H1 (cell line): ENCODE data around the gene CDH19. TPM values are rescaled to one million over a fixed set of nuclear protein-coding genes. Genes with fewer than 3 reads are reported as not detected.

ENCODE experiments used
- CTCF ChIA-PET: fragments of 300-600 bp; sonication (Branson Sonifier 250); formaldehyde crosslinking; loops from one replicate; lab custom pipeline; 2021; ENCODE audit not compliant: partially characterized antibody; lab: Charles Lee
- POLR2A ChIA-PET: fragments of 300-600 bp; sonication (Branson Sonifier 250); formaldehyde crosslinking; loops from one replicate; lab custom pipeline; 2021; ENCODE audit warnings: inconsistent platforms; ENCODE audit not compliant: partially characterized antibody; lab: Charles Lee
- DNase-seq, 2 experiments: peaks; one replicate each; pipeline versions ENCODE4 v3.0.0 to v3.0.0-alpha.2; 2010 to 2022; ENCODE audit warnings: low spot score in 2 of 2, low read depth in 1 of 2, mixed read lengths in 1 of 2
- FAIRE-seq: peaks from 2 replicates; lab custom pipeline; 2011; peaks lifted over from hg19 to GRCh38; lab: Jason Lieb, UNC
- H2AFZ ChIP-seq: 2 replicates; pipeline ENCODE4 v1.8.1; 2012; ENCODE audit warnings: low read length, inconsistent platforms
- H2AK5ac ChIP-seq: 2 replicates; pipeline ENCODE4 v1.6.1; 2013; ENCODE audit warnings: low read depth, low read length
- H2BK120ac ChIP-seq: replicated peaks from 2 replicates; pipeline ENCODE3; 2013; ENCODE audit warnings: low read depth, low read length, inconsistent platforms
- H2BK12ac ChIP-seq: 2 replicates; pipeline ENCODE4 v1.6.1; 2013; ENCODE audit warnings: low read depth, low read length
- H2BK15ac ChIP-seq: 2 replicates; pipeline ENCODE4 v1.6.1; 2013; ENCODE audit warnings: low read length
- H2BK20ac ChIP-seq: 2 replicates; pipeline ENCODE4 v1.6.1; 2013; ENCODE audit warnings: low read length
- H2BK5ac ChIP-seq: 2 replicates; pipeline ENCODE4 v1.6.1; 2013; ENCODE audit warnings: low read depth, low read length
- H3K14ac ChIP-seq: 2 replicates; pipeline ENCODE4 v1.6.1; 2013; ENCODE audit warnings: inconsistent platforms; ENCODE audit not compliant: insufficient read length
- H3K18ac ChIP-seq: 2 replicates; pipeline ENCODE4 v1.6.1; 2013; ENCODE audit warnings: low read length; ENCODE audit errors: extremely low read depth
- H3K23ac ChIP-seq: 2 replicates; pipeline ENCODE4 v1.6.1; 2013; ENCODE audit warnings: inconsistent platforms; ENCODE audit not compliant: insufficient read length
- H3K23me2 ChIP-seq: 2 replicates; pipeline ENCODE4 v1.6.1; 2013; ENCODE audit warnings: low read depth, low read length
- H3K27ac ChIP-seq: 2 replicates; pipeline ENCODE4 v1.6.1; 2011; ENCODE audit warnings: low read depth, low read length, inconsistent platforms
- H3K27me3 ChIP-seq, 4 experiments: replicated peaks in 1 of 4; 1 replicate in 1 of 4; 2 replicates in 3 of 4; pipeline versions ENCODE4 v1.6.1 to v1.8.1; 2011 to 2013; ENCODE audit warnings: low read length in 3 of 4, mild to moderate bottlenecking in 3 of 4, inconsistent platforms in 2 of 4, mixed read lengths in 2 of 4, moderate library complexity in 1 of 4; ENCODE audit not compliant: control insufficient read depth in 3 of 4, insufficient read depth in 3 of 4; ENCODE audit errors: extremely low read depth in 1 of 4
- H3K36me3 ChIP-seq, 4 experiments: 2 replicates each; pipeline versions ENCODE4 v1.6.1 to v1.8.1; 2011 to 2013; ENCODE audit warnings: mild to moderate bottlenecking in 4 of 4, low read length in 3 of 4, moderate library complexity in 2 of 4, control low read depth in 1 of 4, inconsistent platforms in 1 of 4; ENCODE audit not compliant: insufficient read depth in 4 of 4, control insufficient read depth in 2 of 4
- H3K4ac ChIP-seq: replicated peaks from 2 replicates; pipeline ENCODE3; 2013; ENCODE audit warnings: low read length, low read depth, mixed read lengths, inconsistent platforms; ENCODE audit not compliant: insufficient read length
- H3K4me1 ChIP-seq, 4 experiments: replicated peaks in 1 of 4; 1 replicate in 1 of 4; 2 replicates in 3 of 4; pipeline versions ENCODE4 v1.6.1 to v1.8.1; 2011 to 2013; ENCODE audit warnings: low read length in 3 of 4, inconsistent platforms in 2 of 4, mixed read lengths in 1 of 4; ENCODE audit not compliant: insufficient read depth in 4 of 4, control insufficient read depth in 3 of 4
- H3K4me2 ChIP-seq, 2 experiments: 2 replicates each; pipeline versions ENCODE4 v1.6.1 to v1.8.1; 2011 to 2013; ENCODE audit warnings: low read depth in 2 of 2, low read length in 2 of 2, control low read depth in 1 of 2, inconsistent platforms in 1 of 2, mild to moderate bottlenecking in 1 of 2; ENCODE audit not compliant: insufficient read depth in 1 of 2
- H3K4me3 ChIP-seq, 4 experiments: fragments of 200-600, 300-600 bp in 1 of 4; sonication (generic), shearing (Covaris generic), sonication (Bioruptor Twin) in 1 of 4; 2 replicates each; pipeline versions ENCODE4 v1.5.1 to v1.8.1; 2011 to 2016; ENCODE audit warnings: low read length in 4 of 4, low read depth in 3 of 4, control low read depth in 2 of 4, inconsistent platforms in 2 of 4, mild to moderate bottlenecking in 2 of 4, mixed read lengths in 1 of 4, moderate library complexity in 1 of 4; ENCODE audit not compliant: insufficient read depth in 2 of 4; ENCODE audit errors: extremely low read depth in 1 of 4
- H3K56ac ChIP-seq: replicated peaks from 2 replicates; pipeline ENCODE3; 2013; ENCODE audit warnings: low read depth, mild to moderate bottlenecking, mixed read lengths, low read length, inconsistent platforms; ENCODE audit not compliant: insufficient read length
- H3K79me1 ChIP-seq: 2 replicates; pipeline ENCODE4 v1.6.1; 2013; ENCODE audit warnings: low read depth, low read length, control low read depth
- H3K79me2 ChIP-seq, 2 experiments: 2 replicates each; pipeline versions ENCODE4 v1.6.1 to v1.8.1; 2012 to 2013; ENCODE audit warnings: low read length in 2 of 2, mild to moderate bottlenecking in 2 of 2, inconsistent platforms in 1 of 2; ENCODE audit not compliant: insufficient read depth in 2 of 2, control insufficient read depth in 1 of 2
- H3K9ac ChIP-seq, 4 experiments: replicated peaks in 1 of 4; 1 replicate in 1 of 4; 2 replicates in 3 of 4; pipeline versions ENCODE4 v1.6.1 to v1.8.1; 2011 to 2013; ENCODE audit warnings: low read depth in 3 of 4, low read length in 3 of 4, control low read depth in 2 of 4, mild to moderate bottlenecking in 2 of 4, moderate library complexity in 2 of 4, inconsistent platforms in 1 of 4; ENCODE audit errors: extremely low read depth in 1 of 4
- H3K9me3 ChIP-seq, 2 experiments: 2 replicates each; pipeline versions ENCODE4 v1.6.1 to v1.8.1; 2012 to 2013; ENCODE audit warnings: mild to moderate bottlenecking in 2 of 2, moderate library complexity in 2 of 2, control low read depth in 1 of 2, inconsistent platforms in 1 of 2, low read depth in 1 of 2, low read length in 1 of 2, mixed read lengths in 1 of 2; ENCODE audit not compliant: insufficient read depth in 2 of 2
- H4K20me1 ChIP-seq, 2 experiments: replicated peaks in 1 of 2; 2 replicates each; pipeline versions ENCODE3 to v1.8.1; 2011 to 2013; ENCODE audit warnings: inconsistent platforms in 2 of 2, low read length in 2 of 2, mild to moderate bottlenecking in 1 of 2; ENCODE audit not compliant: insufficient read depth in 2 of 2, control insufficient read depth in 1 of 2
- H4K5ac ChIP-seq: 2 replicates; pipeline ENCODE4 v1.6.1; 2013; ENCODE audit warnings: low read length, low read depth, mixed read lengths, inconsistent platforms; ENCODE audit not compliant: insufficient read length
- H4K8ac ChIP-seq: 2 replicates; pipeline ENCODE4 v1.8.0; 2013; ENCODE audit warnings: mild to moderate bottlenecking, moderate library complexity, low read length, inconsistent platforms; ENCODE audit not compliant: insufficient read depth; ENCODE audit errors: extremely low read depth
- H4K91ac ChIP-seq: replicated peaks from 2 replicates; pipeline ENCODE3; 2013; ENCODE audit warnings: low read length, mixed read lengths, inconsistent platforms; ENCODE audit not compliant: insufficient read length
- CHD1 ChIP-seq: IDR thresholded peaks from 2 replicates; pipeline ENCODE4 v1.6.1; 2012; ENCODE audit warnings: low read depth, low read length, improper control_type of control experiment
- CHD2 ChIP-seq: IDR thresholded peaks from 2 replicates; pipeline ENCODE4 v1.6.1; 2012; ENCODE audit warnings: low read length, improper control_type of control experiment
- GABPA ChIP-seq: IDR thresholded peaks from 2 replicates; pipeline ENCODE4 v1.6.1; 2011; ENCODE audit warnings: mild to moderate bottlenecking, low read length, moderate library complexity, borderline replicate concordance; ENCODE audit not compliant: insufficient read depth
- POLR2AphosphoS5 ChIP-seq: IDR thresholded peaks from 2 replicates; pipeline ENCODE4 v1.6.1; 2011; ENCODE audit warnings: low read depth, low read length
- WGBS, 2 experiments: shearing (Covaris generic) in 1 of 2; methylation state at CpG; one replicate each; pipeline versions ENCODE4 v1.1.6 to v1.1.7; 2013 to 2015; ENCODE audit warnings: low lambda C conversion rate in 2 of 2, mixed read lengths in 2 of 2, inconsistent platforms in 1 of 2, low coverage in 1 of 2, missing lambda C conversion rate in 1 of 2; ENCODE audit not compliant: insufficient replicate concordance in 2 of 2, insufficient coverage in 1 of 2, insufficient read length in 1 of 2; ENCODE audit errors: extremely low coverage in 1 of 2, missing lambda C conversion rate in 1 of 2; 5-methylcytosine and 5-hydroxymethylcytosine counted together
- polyA plus RNA-seq, 7 experiments: library from polyadenylated mRNA; depleted of rRNA in 3 of 7; stranded (reverse) in 5 of 7; unstranded in 2 of 7; fragments of >200 nt in 5 of 7; fragments of 200-250 nt in 2 of 7; gene quantifications; 1 replicate in 5 of 7; 2 replicates in 1 of 7; 4 replicates in 1 of 7; pipeline versions ENCODE4 v1.2.1 to v1.2.3, GENCODE V29; 2011 to 2013; ENCODE audit warnings: missing spikeins in 2 of 7, mixed read lengths in 2 of 7
- total RNA-seq: library from RNA; stranded (reverse); fragmentation: NEBNext Ultra II Directional; extraction: Animal tissue kit (Norgen Biotek cat#: 25700); gene quantifications from 2 replicates; pipeline ENCODE4 v1.2.1, GENCODE V29; 2021

CDH19 gene
- total and polyA plus RNA-seq, 2 of the 8 experiments (the other 6 are each of a cell fraction or from before 2014, with no cell fraction given) = not detected

GRCh38 chr18:66506178-66506577, 97.7 kb downstream of the CDH19 start:
- Histone ChIP-seq H2BK12ac (no peak overlapping the region), H3K27me3 (no peaks in the 10 kb centered on the region), H3K23ac (no peak overlapping the region), H4K20me1 (no peaks in the 10 kb centered on the region), H2BK5ac (no peak overlapping the region), H3K79me2 (no peaks in the 10 kb centered on the region), H2AK5ac (no peak overlapping the region), H3K9me3 (no peaks in the 10 kb centered on the region), H2BK15ac (no peak overlapping the region), H3K14ac (no peak overlapping the region), H3K4me3 (no peak overlapping the region), H2BK120ac (no peak overlapping the region), H4K91ac (no peak overlapping the region), H3K27ac (no peak overlapping the region), H3K18ac (no peak overlapping the region), H2AFZ (no peak overlapping the region), H3K36me3 (no peaks in the 10 kb centered on the region), H4K5ac (no peak overlapping the region)
- WGBS, 2 experiments = 96% methylated on average over 1 of the region's 1 CpG; no CpG with 5 or more reads in 1 of the 2 experiments
- DNase-seq (no peak), FAIRE-seq (no peak)
- POLR2A ChIA-PET = no interaction called here
- TF ChIP-seq GABPA = no peak
- no peak for TF ChIP-seq POLR2AphosphoS5
- no peak for TF ChIP-seq CHD1
- no peak for TF ChIP-seq CHD2
- TF ChIP-seq, all 59 proteins: peak for 0
- no peak overlapping the region for H3K4me2 ChIP-seq
- H3K9ac ChIP-seq = no peak overlapping the region
- H3K23me2 ChIP-seq = no peaks in the 10 kb centered on the region
- CTCF ChIA-PET = no interaction called here
- H3K56ac ChIP-seq = no peak overlapping the region
- no peaks in the 10 kb centered on the region for H3K79me1 ChIP-seq
- peaks cover 0 to 7% (median 0%) of the 10 kb centered on the region in 4 experiments; a peak in 2 of 7 replicates for H3K4me1 ChIP-seq
- no peak overlapping the region for H3K4ac ChIP-seq
- no peak overlapping the region for H4K8ac ChIP-seq
- H2BK20ac ChIP-seq = no peak overlapping the region
